GM23338 (cell line): Measurements from ENCODE around the gene OGFOD2. TPM values are rescaled to one million over a fixed set of nuclear protein-coding genes. Genes with fewer than 3 reads are reported as not detected.

Experiments
- ATAC-seq: fragments of 200-7000 bp; cut with Tn5 transposase; 3 replicates; pipeline ENCODE4 v1.9.1; 2020
- DNase-seq: peaks from one replicate; pipeline ENCODE4 v3.0.0-alpha.2; 2015; ENCODE audit warnings: low spot score
- H2AFZ ChIP-seq: fragments of 200-600 bp; sonication (generic); 2 replicates; pipeline ENCODE4 v1.8.0; 2016; ENCODE audit warnings: antibody characterized with exemption, mild to moderate bottlenecking, moderate library complexity
- H3F3A ChIP-seq: fragments of 200-600 bp; sonication (generic); replicated peaks from 2 replicates; pipeline ENCODE4 v1.8.0; 2017; ENCODE audit warnings: antibody characterized with exemption, mixed run types, low read depth
- H3K27ac ChIP-seq: fragments of 200-600 bp; sonication (generic); 2 replicates; pipeline ENCODE4 v1.6.1; 2016; ENCODE audit warnings: low read depth
- H3K27me3 ChIP-seq: fragments of 200-600 bp; sonication (generic); 2 replicates; pipeline ENCODE4 v1.8.0; 2016; ENCODE audit warnings: mild to moderate bottlenecking, mixed run types, moderate library complexity; ENCODE audit not compliant: insufficient read depth
- H3K36me3 ChIP-seq: fragments of 200-600 bp; sonication (generic); 2 replicates; pipeline ENCODE4 v1.8.0; 2016; ENCODE audit warnings: mild to moderate bottlenecking; ENCODE audit not compliant: insufficient read depth
- H3K4me1 ChIP-seq: fragments of 200-600 bp; sonication (generic); 2 replicates; pipeline ENCODE4 v1.8.0; 2016; ENCODE audit warnings: mild to moderate bottlenecking, moderate library complexity; ENCODE audit not compliant: insufficient read depth
- H3K4me2 ChIP-seq: fragments of 200-600 bp; sonication (generic); 2 replicates; pipeline ENCODE4 v1.7.1; 2017; ENCODE audit warnings: mixed run types
- H3K4me3 ChIP-seq: fragments of 200-600 bp; sonication (generic); 2 replicates; pipeline ENCODE4 v1.6.1; 2016; ENCODE audit warnings: mixed run types
- H3K79me2 ChIP-seq: fragments of 200-600 bp; sonication (generic); replicated peaks from 2 replicates; pipeline ENCODE4 v1.8.0; 2017; ENCODE audit warnings: mild to moderate bottlenecking; ENCODE audit not compliant: insufficient read depth
- H3K9me2 ChIP-seq: fragments of 200-600 bp; sonication (generic); 2 replicates; pipeline ENCODE4 v1.8.0; 2017; ENCODE audit not compliant: insufficient read depth
- H4K20me1 ChIP-seq: fragments of 200-600 bp; sonication (generic); replicated peaks from 2 replicates; pipeline ENCODE4 v1.8.0; 2017; ENCODE audit warnings: mild to moderate bottlenecking; ENCODE audit not compliant: insufficient read depth
- H3K27ac Mint-ChIP-seq: 2 replicates; pipeline ENCODE4 v1.8.0; 2020; ENCODE audit warnings: inconsistent platforms, mild to moderate bottlenecking, moderate library complexity, mixed read lengths
- H3K27me3 Mint-ChIP-seq: 3 replicates; pipeline ENCODE4 v1.8.0; 2022; ENCODE audit warnings: low read depth, mild to moderate bottlenecking, moderate library complexity, mixed read lengths, inconsistent platforms; ENCODE audit not compliant: insufficient read depth, poor library complexity
- H3K36me3 Mint-ChIP-seq: 3 replicates; pipeline ENCODE4 v1.8.0; 2021; ENCODE audit warnings: low read depth, mild to moderate bottlenecking, inconsistent platforms, moderate library complexity, mixed read lengths
- H3K4me1 Mint-ChIP-seq: 3 replicates; pipeline ENCODE4 v1.8.0; 2020; ENCODE audit warnings: mild to moderate bottlenecking, inconsistent platforms, mixed read lengths
- H3K4me3 Mint-ChIP-seq: 3 replicates; pipeline ENCODE4 v1.8.0; 2021; ENCODE audit warnings: moderate library complexity, mild to moderate bottlenecking, inconsistent platforms, mixed read lengths
- H3K9me3 Mint-ChIP-seq: 3 replicates; pipeline ENCODE4 v1.8.0; 2020; ENCODE audit warnings: moderate library complexity, mild to moderate bottlenecking, inconsistent platforms, mixed read lengths
- CREB1 ChIP-seq: fragments of 250-450 bp; sonication (Bioruptor Pico); IDR thresholded peaks from 2 replicates; pipeline ENCODE4 v1.5.0; 2020; ENCODE audit warnings: low read depth, mild to moderate bottlenecking, moderate library complexity
- CTCF ChIP-seq, 2 experiments: fragments of 200-600 bp in 1 of 2; sonication (generic) in 1 of 2; conservative IDR thresholded peaks; 2 replicates each; pipeline versions ENCODE4 v1.5.1 to v1.6.1; 2016 to 2017; ENCODE audit warnings: antibody characterized with exemption in 2 of 2, low read depth in 2 of 2, mild to moderate bottlenecking in 2 of 2, moderate library complexity in 1 of 2
- ETS1 ChIP-seq: IDR thresholded peaks from 2 replicates; pipeline ENCODE4 v1.6.1; 2016; ENCODE audit warnings: antibody characterized with exemption
- EZH2 ChIP-seq: fragments of 200-600 bp; sonication (generic); IDR thresholded peaks from one replicate; pipeline ENCODE4 v1.8.0; 2017; ENCODE audit warnings: antibody characterized with exemption, mild to moderate bottlenecking, low read depth; ENCODE audit not compliant: unreplicated experiment
- EZH2phosphoT487 ChIP-seq: fragments of 200-600 bp; sonication (generic); IDR thresholded peaks from one replicate; pipeline ENCODE4 v1.8.1; 2018; ENCODE audit warnings: antibody characterized with exemption; ENCODE audit not compliant: unreplicated experiment
- JUNB ChIP-seq: IDR thresholded peaks from one replicate; pipeline ENCODE4 v1.6.1; 2016; ENCODE audit warnings: antibody characterized with exemption; ENCODE audit not compliant: unreplicated experiment
- NANOG ChIP-seq: IDR thresholded peaks from 2 replicates; pipeline ENCODE4 v1.6.1; 2016; ENCODE audit warnings: antibody characterized with exemption, borderline replicate concordance
- POLR2AphosphoS5 ChIP-seq: IDR thresholded peaks from 2 replicates; pipeline ENCODE4 v1.6.1; 2016; ENCODE audit warnings: antibody characterized with exemption, low read depth
- REST ChIP-seq: IDR thresholded peaks from one replicate; pipeline ENCODE4 v1.6.1; 2018; ENCODE audit warnings: antibody characterized with exemption; ENCODE audit not compliant: unreplicated experiment
- STAT1 ChIP-seq: IDR thresholded peaks from one replicate; pipeline ENCODE4 v1.6.1; 2016; ENCODE audit warnings: antibody characterized with exemption; ENCODE audit not compliant: unreplicated experiment
- ZNF114 ChIP-seq: fragments of 250-450 bp; sonication (Bioruptor Pico); IDR thresholded peaks from 2 replicates; pipeline ENCODE4 v1.5.0; 2020; ENCODE audit warnings: mild to moderate bottlenecking, moderate library complexity
- ZNF331 ChIP-seq: fragments of 250-450 bp; sonication (Bioruptor Pico); IDR thresholded peaks from 2 replicates; pipeline ENCODE4 v1.5.0; 2020; ENCODE audit warnings: low read depth, mild to moderate bottlenecking, moderate library complexity
- ZNF462 ChIP-seq: fragments of 250-450 bp; sonication (Bioruptor Pico); IDR thresholded peaks from 2 replicates; pipeline ENCODE4 v1.5.0; 2020; ENCODE audit warnings: mild to moderate bottlenecking, moderate library complexity
- polyA plus RNA-seq: library from polyadenylated mRNA; unstranded; fragments of >200 nt; fragmentation: Nextera tagmentation; extraction: Ambion mirVana; gene quantifications from 2 replicates; pipeline ENCODE4 v1.2.1, GENCODE V29; 2016
- total RNA-seq: library from RNA; depleted of rRNA; stranded (reverse); fragments of >200 nt; shearing (Covaris generic); gene quantifications from 2 replicates; pipeline ENCODE4 v1.2.3, GENCODE V29; 2014

The OGFOD2 gene
- total and polyA plus RNA-seq, 2 experiments from 2014 or later: 13.1 to 16.1 TPM

- Histone ChIP-seq H3K79me2 (no peaks in the 10 kb centered on the region), H3K27me3 (no peaks in the 10 kb centered on the region), H4K20me1 (no peaks in the 10 kb centered on the region), H3K4me1 (no peaks in the 10 kb centered on the region), H2AFZ (no peak overlapping the region), H3K9me2 (no peaks in the 10 kb centered on the region), H3K36me3 (no peaks in the 10 kb centered on the region), H3K4me2 (no peak overlapping the region), H3K27ac (no peak overlapping the region), H3K4me3 (no peak overlapping the region), H3F3A (no peaks in the 10 kb centered on the region)
- no peak for DNase-seq
- Mint-ChIP-seq H3K36me3 (no peaks in the 10 kb centered on the region), H3K27ac (no peak overlapping the region), H3K27me3 (peaks cover 13% of the 10 kb centered on the region), H3K4me3 (no peak overlapping the region), H3K9me3 (no peaks in the 10 kb centered on the region; the same call in 2 of the 3 replicates), H3K4me1 (no peaks in the 10 kb centered on the region; the same call in 2 of the 3 replicates)
- TF ChIP-seq ETS1: no peak
- no peak for TF ChIP-seq EZH2phosphoT487
- no peak for TF ChIP-seq REST
- no peak for TF ChIP-seq EZH2
- no peak for TF ChIP-seq ZNF114 (CRISPR knock-in tag)
- TF ChIP-seq JUNB: no peak
- no peak for TF ChIP-seq ZNF462 (CRISPR knock-in tag)
- no peak for TF ChIP-seq POLR2AphosphoS5
- no peak for TF ChIP-seq ZNF331 (CRISPR knock-in tag)
- TF ChIP-seq STAT1: no peak
- TF ChIP-seq CTCF (conservative IDR thresholded peaks at IDR 0.05; ENCODE audit: low read depth in 2 of 2): no peak
- no peak for TF ChIP-seq CREB1
- no peak for TF ChIP-seq NANOG
- ATAC-seq: no peak
These were observed 24.3 kb downstream of the OGFOD2 start for GRCh38 chr12:122999196-122999946.
